Sigmoid colon (tissue), 4 donors: Measurements from ENCODE around the gene FKBP1B.

Experiments
- EP300 ChIP-seq, 4 donors: sonication (generic); formaldehyde crosslinking; IDR thresholded peaks; one replicate each; pipeline ENCODE4 v1.6.1; 2017; ENCODE audit warnings: antibody characterized with exemption in 4 of 4
- POLR2A ChIP-seq, 2 donors: fragments of 450-650 bp; IDR thresholded peaks; one replicate each; pipeline ENCODE4 v1.6.1; 2016; ENCODE audit warnings: antibody characterized with exemption in 2 of 2, mild to moderate bottlenecking in 2 of 2, moderate library complexity in 2 of 2
- POLR2AphosphoS5 ChIP-seq, 4 donors: sonication (generic); formaldehyde crosslinking; IDR thresholded peaks; one replicate each; pipeline ENCODE4 v1.6.1; 2017; ENCODE audit warnings: antibody characterized with exemption in 4 of 4
- TF ChIP-seq, protein P1 (sequence below), 4 experiments: fragments of 450-650 bp in 3 of 4; fragments of 200-600 bp in 1 of 4; IDR thresholded peaks; one replicate each; pipeline ENCODE4 v1.5.1; 2016 to 2019; ENCODE audit warnings: antibody characterized with exemption in 4 of 4, mild to moderate bottlenecking in 3 of 4, moderate library complexity in 2 of 4

DNA sequence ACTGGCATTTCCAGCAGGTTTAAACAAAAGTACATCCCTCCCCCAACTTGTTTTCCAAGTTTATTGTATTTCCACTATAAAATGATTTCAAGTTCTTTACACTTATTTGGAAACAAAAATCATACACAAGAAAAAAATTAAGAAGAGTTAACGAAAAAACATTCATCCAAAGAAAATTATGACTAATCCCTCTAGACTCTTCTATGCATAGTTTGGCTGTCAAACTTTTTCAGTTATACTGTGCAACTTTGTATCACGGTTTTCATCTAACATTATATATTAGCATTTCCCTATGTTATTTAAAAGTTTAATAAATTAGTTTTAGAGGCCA is 3.0 kb upstream of the FKBP1B start:
- TF ChIP-seq EP300 (IDR thresholded peaks at IDR 0.05) (no peak), POLR2A (IDR thresholded peaks at IDR 0.05) (no peak), POLR2AphosphoS5 (IDR thresholded peaks at IDR 0.05) (no peak)
- TF ChIP-seq, protein P1, sequence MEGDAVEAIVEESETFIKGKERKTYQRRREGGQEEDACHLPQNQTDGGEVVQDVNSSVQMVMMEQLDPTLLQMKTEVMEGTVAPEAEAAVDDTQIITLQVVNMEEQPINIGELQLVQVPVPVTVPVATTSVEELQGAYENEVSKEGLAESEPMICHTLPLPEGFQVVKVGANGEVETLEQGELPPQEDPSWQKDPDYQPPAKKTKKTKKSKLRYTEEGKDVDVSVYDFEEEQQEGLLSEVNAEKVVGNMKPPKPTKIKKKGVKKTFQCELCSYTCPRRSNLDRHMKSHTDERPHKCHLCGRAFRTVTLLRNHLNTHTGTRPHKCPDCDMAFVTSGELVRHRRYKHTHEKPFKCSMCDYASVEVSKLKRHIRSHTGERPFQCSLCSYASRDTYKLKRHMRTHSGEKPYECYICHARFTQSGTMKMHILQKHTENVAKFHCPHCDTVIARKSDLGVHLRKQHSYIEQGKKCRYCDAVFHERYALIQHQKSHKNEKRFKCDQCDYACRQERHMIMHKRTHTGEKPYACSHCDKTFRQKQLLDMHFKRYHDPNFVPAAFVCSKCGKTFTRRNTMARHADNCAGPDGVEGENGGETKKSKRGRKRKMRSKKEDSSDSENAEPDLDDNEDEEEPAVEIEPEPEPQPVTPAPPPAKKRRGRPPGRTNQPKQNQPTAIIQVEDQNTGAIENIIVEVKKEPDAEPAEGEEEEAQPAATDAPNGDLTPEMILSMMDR (IDR thresholded peaks at IDR 0.05): no peak
